Thoracic aorta (tissue), 2 donors: ENCODE results near the gene INPP4B. TPM values are rescaled to one million over a fixed set of nuclear protein-coding genes. Genes with fewer than 3 reads are reported as not detected.
"Not testable (repeated sequence)": the region's sequence is repeated elsewhere in the genome, so short reads cannot be mapped to it uniquely, and the experiment has no call there.

Experiments
- ATAC-seq: fragments of 150-250 bp; one replicate; pipeline ENCODE4 v1.8.0; 2017; ENCODE audit warnings: low read depth; ENCODE audit not compliant: insufficient number of reproducible peaks, low FRiP score
- DNase-seq: peaks from one replicate; pipeline ENCODE4 v3.0.0-alpha.2; 2020; ENCODE audit warnings: low spot score
- H3K27ac ChIP-seq, 2 donors: fragments of 200-600 bp; sonication (generic); 1 replicate in 1 of 2; 2 replicates in 1 of 2; pipeline ENCODE4 v1.5.1; 2016; ENCODE audit warnings: mild to moderate bottlenecking in 2 of 2, moderate library complexity in 2 of 2
- H3K27me3 ChIP-seq: fragments of 200-600 bp; sonication (generic); replicated peaks from 2 replicates; pipeline ENCODE4 v1.6.0; 2016; ENCODE audit warnings: mild to moderate bottlenecking; ENCODE audit not compliant: insufficient read depth
- H3K36me3 ChIP-seq: fragments of 200-600 bp; sonication (generic); one replicate; pipeline ENCODE4 v1.5.1; 2016
- H3K4me1 ChIP-seq, 2 donors: fragments of 200-600 bp; sonication (generic); 1 replicate in 1 of 2; 2 replicates in 1 of 2; pipeline versions ENCODE4 v1.5.1 to v1.6.0; 2016; ENCODE audit warnings: low read depth in 2 of 2, mild to moderate bottlenecking in 1 of 2; ENCODE audit not compliant: control insufficient read depth in 1 of 2
- H3K4me3 ChIP-seq: fragments of 200-600 bp; sonication (generic); 2 replicates; pipeline ENCODE4 v1.5.1; 2016; ENCODE audit warnings: mild to moderate bottlenecking
- H3K9me3 ChIP-seq: fragments of 200-600 bp; sonication (generic); 2 replicates; pipeline ENCODE4 v1.5.1; 2016
- CTCF ChIP-seq: fragments of 200-600 bp; sonication (generic); IDR thresholded peaks from one replicate; pipeline ENCODE4 v1.5.1; 2019; ENCODE audit warnings: antibody characterized with exemption
- total RNA-seq, 2 donors: library from RNA; depleted of rRNA; stranded (reverse); fragments of >200 nt; gene quantifications; one replicate each; pipeline versions ENCODE4 v1.1.0 to v1.2.3, GENCODE V29; 2016

Gene INPP4B
- total RNA-seq, 2 donors from 2014 or later, result 21.1 to 30.4 TPM

- no peak overlapping the region for H3K27ac ChIP-seq
- no peak for TF ChIP-seq CTCF
- H3K4me1 ChIP-seq, result peaks cover 10 to 20% of the 10 kb centered on the region in 2 donors
- peaks cover 24% of the 10 kb centered on the region for H3K9me3 ChIP-seq
- H3K4me3 ChIP-seq, result no peak overlapping the region
- no peaks in the 10 kb centered on the region for H3K27me3 ChIP-seq
- H3K36me3 ChIP-seq, result no peaks in the 10 kb centered on the region
- DNase-seq (no peak), ATAC-seq (no peak)
Observed at GRCh38 chr4:142648378-142648777, 197.7 kb downstream of the INPP4B start.

GRCh38 chr4:142645475-142646108 lies 200.5 kb downstream of the INPP4B start:
- Histone ChIP-seq H3K4me1 (peaks cover 10 to 20% of the 10 kb centered on the region in 2 donors), H3K27ac (peak overlapping the region in 1 of 2 donors; percentile 32), H3K36me3 (no peaks in the 10 kb centered on the region), H3K27me3 (no peaks in the 10 kb centered on the region), H3K9me3 (peaks cover 5% of the 10 kb centered on the region), H3K4me3 (peak overlapping the region; percentile 29)
- TF ChIP-seq CTCF, result no peak
- no peak for ATAC-seq
- no peak for DNase-seq

GRCh38 chr4:142644628-142645027 lies 201.5 kb downstream of the INPP4B start:
- not testable (repeated sequence) for ATAC-seq, H3K9me3 ChIP-seq, H3K4me3 ChIP-seq, H3K36me3 ChIP-seq, H3K27me3 ChIP-seq, H3K27ac ChIP-seq, DNase-seq
- H3K4me1 ChIP-seq, result peaks cover 10 to 20% of the 10 kb centered on the region in 2 donors

- Histone ChIP-seq H3K36me3 (no peaks in the 10 kb centered on the region), H3K27me3 (no peaks in the 10 kb centered on the region), H3K27ac (no peak overlapping the region), H3K9me3 (peaks cover 5% of the 10 kb centered on the region), H3K4me1 (no peaks in the 10 kb centered on the region), H3K4me3 (no peak overlapping the region)
- ATAC-seq, result no peak
- DNase-seq, result no peak
- TF ChIP-seq CTCF, result no peak
Observed at GRCh38 chr4:142637614-142638013, 208.5 kb downstream of the INPP4B start.

- Histone ChIP-seq H3K4me3 (no peak overlapping the region), H3K9me3 (peaks cover 5% of the 10 kb centered on the region), H3K36me3 (no peaks in the 10 kb centered on the region), H3K27ac (no peak overlapping the region), H3K4me1 (no peaks in the 10 kb centered on the region), H3K27me3 (no peaks in the 10 kb centered on the region)
- ATAC-seq, result no peak
- DNase-seq, result no peak
- no peak for TF ChIP-seq CTCF
Observed at GRCh38 chr4:142631836-142632235, 214.3 kb downstream of the INPP4B start.

GRCh38 chr4:142615324-142615665 lies 230.8 kb downstream of the INPP4B start:
- ATAC-seq (no peak), DNase-seq (no peak)
- no peak for TF ChIP-seq CTCF
- peaks cover 0 to 3% of the 10 kb centered on the region in 2 donors for H3K4me1 ChIP-seq
- H3K9me3 ChIP-seq, result no peaks in the 10 kb centered on the region
- H3K4me3 ChIP-seq, result no peak overlapping the region
- no peak overlapping the region for H3K27ac ChIP-seq
- H3K27me3 ChIP-seq, result no peaks in the 10 kb centered on the region
- no peaks in the 10 kb centered on the region for H3K36me3 ChIP-seq
